Measurements from ENCODE around the gene CEL.

Gene CEL

DNA sequence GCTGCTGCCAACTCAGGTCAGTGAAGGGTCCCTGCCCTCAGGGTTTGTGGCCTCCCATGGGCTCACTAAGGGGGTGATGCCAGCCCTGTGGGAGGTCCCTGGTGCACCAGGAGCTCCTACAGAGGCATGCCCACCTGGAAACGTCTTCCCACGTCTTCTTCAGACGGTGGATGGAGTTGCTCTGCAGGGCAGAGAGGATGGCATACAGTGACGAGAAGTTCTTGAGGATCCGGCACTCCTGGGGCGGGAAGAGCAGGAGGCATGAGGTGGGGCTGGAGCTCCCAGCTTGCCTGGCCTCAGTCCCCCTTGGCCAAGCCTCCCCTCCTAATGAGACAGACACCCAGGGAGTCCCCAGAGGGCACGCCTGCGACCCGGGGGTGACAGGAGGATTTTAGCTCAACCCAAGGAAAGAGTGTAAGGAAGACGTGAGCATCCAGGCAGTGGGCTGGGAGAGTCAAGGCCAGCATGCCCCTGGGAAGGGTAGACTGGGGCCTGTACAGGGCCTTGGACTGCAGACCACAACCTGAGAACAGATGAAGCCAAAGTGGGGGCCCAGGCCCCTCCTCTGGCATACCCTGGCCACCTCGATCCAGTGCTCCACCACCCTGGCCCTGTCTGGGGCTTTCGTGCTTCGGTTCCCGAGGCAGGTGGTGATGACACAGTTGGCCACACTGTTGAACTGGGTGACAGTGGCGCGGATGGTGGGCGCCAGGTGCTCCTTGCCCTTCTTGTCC, 44.9 kb downstream of the CEL start:
- FAIRE-seq: no peak

DNA sequence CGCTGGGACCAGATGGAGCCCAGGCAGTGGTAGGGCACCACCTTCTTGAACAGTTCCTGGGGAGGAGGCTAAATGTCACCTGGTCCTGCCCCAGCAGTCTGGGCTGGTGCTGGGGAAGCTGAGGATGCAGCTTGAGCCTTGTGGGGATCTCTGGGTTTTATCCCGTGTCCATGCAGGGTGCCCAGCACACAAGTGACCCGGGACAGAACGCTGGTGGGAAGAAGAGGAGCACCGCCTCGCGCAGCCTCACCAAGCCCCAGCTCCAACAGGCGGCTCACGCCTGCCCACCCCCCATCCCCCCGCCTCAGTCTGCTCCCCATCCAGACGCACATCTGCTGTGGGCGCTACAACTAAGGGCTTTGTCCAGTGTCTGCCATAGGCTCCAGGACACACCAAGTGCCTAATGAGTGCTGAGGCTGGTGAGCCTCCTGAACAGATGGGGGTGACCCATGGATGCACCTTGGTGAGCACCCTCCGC, 45.5 kb downstream of the CEL start:
- FAIRE-seq: no peak

DNA sequence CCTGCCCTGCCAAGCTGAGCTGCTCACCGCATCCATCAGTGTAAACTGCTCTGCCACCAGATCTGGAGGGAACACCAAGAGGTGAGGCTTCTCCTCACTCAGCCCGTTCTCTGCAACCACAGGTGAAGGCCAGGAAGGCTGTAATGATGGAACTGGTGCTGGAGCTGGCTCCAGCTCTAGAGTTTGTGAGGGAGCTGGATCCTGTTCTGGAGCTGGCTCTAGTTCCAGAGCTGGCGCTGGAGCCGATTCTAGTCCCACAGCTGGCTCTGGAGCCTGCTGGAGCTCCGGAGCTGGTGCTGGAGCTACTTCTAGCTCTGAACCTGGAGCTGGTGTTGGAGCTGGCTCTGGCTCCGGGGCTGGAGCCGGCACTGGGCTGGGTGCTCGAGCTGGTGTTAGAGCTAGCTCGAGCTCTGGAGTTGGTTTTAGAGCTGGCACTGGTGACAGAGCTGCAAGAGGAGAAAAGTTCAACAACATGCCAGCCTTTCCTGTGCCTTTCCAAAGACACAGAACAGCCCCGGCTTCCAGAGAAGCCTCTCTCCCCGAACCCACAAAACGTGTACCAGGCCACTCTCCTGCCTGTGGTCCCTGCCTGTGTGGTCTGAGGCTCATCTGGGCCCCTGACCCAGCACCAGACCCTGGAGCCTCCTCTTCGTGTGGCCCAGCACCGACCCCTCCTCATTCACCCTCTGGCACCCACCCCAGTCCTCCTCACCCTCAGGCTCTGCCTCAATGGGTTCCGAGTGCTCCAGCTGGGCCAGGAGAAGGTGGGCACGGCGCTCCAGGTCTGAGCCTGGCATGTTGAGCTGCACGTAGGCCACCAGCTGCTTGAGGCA, 46.4 kb downstream of the CEL start:
- FAIRE-seq: no peak

DNA sequence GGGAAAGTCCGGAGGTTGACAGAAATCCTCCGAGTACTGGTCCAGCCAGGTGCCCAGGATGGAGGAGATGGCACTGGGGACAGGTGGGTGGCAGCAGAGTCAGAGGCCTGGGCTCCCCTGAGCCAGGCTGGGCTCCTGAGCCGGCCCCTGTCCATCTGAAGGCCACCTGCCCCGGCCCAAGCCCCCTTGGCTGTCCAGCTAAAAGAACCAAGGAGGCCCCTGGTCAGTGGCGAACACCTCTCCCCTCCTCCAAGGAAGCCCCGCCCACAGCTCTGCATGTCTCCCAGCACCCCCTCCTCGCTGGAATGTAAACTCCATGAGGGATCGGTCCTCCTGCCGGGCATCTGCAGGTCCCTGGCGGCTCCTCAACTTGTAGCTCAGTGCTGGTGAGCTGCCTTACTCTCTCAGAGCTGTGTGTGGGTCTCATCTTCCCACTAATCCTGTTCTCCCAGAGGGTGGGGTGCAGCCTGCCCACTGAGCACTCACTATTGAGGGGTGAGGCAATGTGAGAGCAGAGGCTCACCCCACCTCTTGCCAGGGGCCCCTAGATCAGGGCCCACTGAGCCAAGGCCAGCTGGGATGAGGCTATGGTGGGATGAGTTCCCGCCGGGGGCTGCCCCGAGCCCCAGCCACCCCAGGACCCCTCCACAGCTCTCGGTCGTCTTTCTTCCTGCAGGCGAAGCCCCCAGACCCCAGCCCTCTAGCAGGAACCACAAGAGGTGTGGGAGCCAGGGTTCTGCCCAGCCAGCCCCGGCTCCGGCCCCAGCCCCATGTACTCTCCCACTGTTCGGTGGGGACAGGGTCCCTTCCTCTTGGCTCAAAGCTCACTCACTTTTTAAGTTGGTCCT, 47.2 kb downstream of the CEL start:
- no peak for FAIRE-seq

GRCh38 chr9:133109931-133110650, 48.3 kb downstream of the CEL start:
- FAIRE-seq: no peak

GRCh38 chr9:133111808-133112662, 50.3 kb downstream of the CEL start:
- FAIRE-seq: no peak

GRCh38 chr9:133112663-133113026, 50.9 kb downstream of the CEL start:
- FAIRE-seq: no peak

GRCh38 chr9:133113163-133113948, 51.6 kb downstream of the CEL start:
- FAIRE-seq: no peak

GRCh38 chr9:133113949-133114885, 52.4 kb downstream of the CEL start:
- no peak for FAIRE-seq

- no peak for FAIRE-seq
Observed at GRCh38 chr9:133114886-133115603, 53.3 kb downstream of the CEL start.

DNA sequence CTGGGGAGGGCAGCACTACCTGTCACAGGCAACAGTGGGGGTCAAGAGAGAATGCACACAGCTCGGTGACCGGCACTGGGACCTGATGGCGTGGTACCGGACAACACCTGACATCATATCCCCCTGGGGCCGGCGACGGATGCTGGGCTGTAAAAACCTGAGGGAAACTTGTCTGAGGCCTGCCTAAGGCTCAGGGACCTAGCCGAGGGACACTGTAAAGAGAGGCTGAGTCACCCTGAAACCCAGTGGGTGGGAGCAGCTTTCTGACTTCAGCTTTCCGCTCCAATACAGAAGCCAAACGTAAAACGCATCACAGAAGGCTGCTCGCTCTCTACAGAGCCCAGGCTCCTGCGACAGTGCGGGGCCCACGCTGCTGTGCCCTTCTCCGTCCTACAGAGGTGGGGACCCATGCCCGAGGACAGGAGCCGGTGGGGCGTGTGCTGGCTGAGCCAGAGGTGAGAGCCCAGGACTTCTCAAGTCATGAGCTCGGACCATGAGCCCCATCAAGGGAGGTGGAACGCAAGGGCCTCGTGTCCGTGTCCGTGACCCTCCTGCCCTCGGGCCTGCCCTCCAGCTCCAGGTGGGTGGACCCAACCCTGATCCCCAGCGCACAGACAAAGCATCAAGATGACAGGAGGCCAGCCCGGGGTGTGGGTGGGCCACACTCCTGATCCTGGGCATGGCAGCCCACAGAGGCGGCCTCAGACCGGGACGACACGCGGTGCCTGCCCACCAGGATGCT, 54.0 kb downstream of the CEL start:
- FAIRE-seq: no peak

- FAIRE-seq: no peak
Observed at GRCh38 chr9:133116346-133117231, 54.8 kb downstream of the CEL start.

GRCh38 chr9:133117271-133118178, 55.7 kb downstream of the CEL start:
- FAIRE-seq: no peak

- FAIRE-seq: no peak
Observed at GRCh38 chr9:133118179-133118520, 56.4 kb downstream of the CEL start.

GRCh38 chr9:133118568-133118967, 56.8 kb downstream of the CEL start:
- FAIRE-seq: no peak
